Panc1 (cell line): ENCODE results near the gene VSTM2L.

Source experiments
- CTCF ChIP-seq: fragments of 450-650 bp; IDR thresholded peaks from 2 replicates; pipeline ENCODE4 v1.5.1; 2017; ENCODE audit warnings: mild to moderate bottlenecking
- POLR2AphosphoS5 ChIP-seq: IDR thresholded peaks from 2 replicates; pipeline ENCODE4 v1.6.1; 2012; ENCODE audit warnings: mild to moderate bottlenecking, low read depth, low read length, moderate library complexity
- REST ChIP-seq, 2 experiments: IDR thresholded peaks; 2 replicates each; pipeline ENCODE4 v1.6.1; 2011 to 2012; ENCODE audit warnings: low read depth in 2 of 2, control low read depth in 1 of 2, low read length in 1 of 2, mild to moderate bottlenecking in 1 of 2, moderate library complexity in 1 of 2; ENCODE audit not compliant: insufficient read depth in 1 of 2
- SIN3A ChIP-seq: IDR thresholded peaks from 2 replicates; pipeline ENCODE4 v1.6.1; 2012; ENCODE audit warnings: low read depth, mild to moderate bottlenecking, low read length, moderate library complexity, borderline replicate concordance; ENCODE audit not compliant: insufficient read depth

- TF ChIP-seq CTCF, result no peak
- no peak for TF ChIP-seq POLR2AphosphoS5
- no peak for TF ChIP-seq SIN3A
- no peak for TF ChIP-seq REST (IDR thresholded peaks at IDR 0.05; ENCODE audit: insufficient read depth in 1 of 2, low read depth in 2 of 2, low read length in 1 of 2)
Measured at GRCh38 chr20:37915434-37915787, 12.5 kb downstream of the VSTM2L start.
